H9 (cell line): ENCODE results near the gene TSTD2. TPM values are rescaled to one million over a fixed set of nuclear protein-coding genes. Genes with fewer than 3 reads are reported as not detected.

Experiments
- DNase-seq: peaks from one replicate; pipeline ENCODE4 v3.0.0-alpha.2; 2017
- H2AFZ ChIP-seq: one replicate; pipeline ENCODE4 v1.6.1; 2013; ENCODE audit warnings: mild to moderate bottlenecking, low read length, control low read depth, moderate library complexity
- H2AK5ac ChIP-seq: 2 replicates; pipeline ENCODE4 v1.6.1; 2013; ENCODE audit warnings: low read length, control low read depth, mixed read lengths; ENCODE audit not compliant: insufficient read length
- H2BK120ac ChIP-seq: one replicate; pipeline ENCODE4 v1.6.1; 2013; ENCODE audit warnings: low read depth, mild to moderate bottlenecking, low read length, control low read depth, inconsistent platforms; ENCODE audit not compliant: poor library complexity, severe bottlenecking
- H2BK12ac ChIP-seq: 2 replicates; pipeline ENCODE4 v1.6.1; 2013; ENCODE audit warnings: low read length, control low read depth, mixed read lengths, low read depth; ENCODE audit not compliant: insufficient read length
- H2BK15ac ChIP-seq: 2 replicates; pipeline ENCODE4 v1.6.1; 2013; ENCODE audit warnings: low read depth, low read length, control low read depth
- H2BK20ac ChIP-seq: one replicate; pipeline ENCODE4 v1.6.1; 2013; ENCODE audit warnings: low read depth, mild to moderate bottlenecking, low read length, control low read depth, inconsistent platforms; ENCODE audit not compliant: poor library complexity, severe bottlenecking
- H2BK5ac ChIP-seq: 2 replicates; pipeline ENCODE4 v1.6.1; 2013; ENCODE audit warnings: low read length, control low read depth, mixed read lengths; ENCODE audit not compliant: insufficient read length
- H3K14ac ChIP-seq: 2 replicates; pipeline ENCODE4 v1.6.1; 2013; ENCODE audit warnings: low read length, control low read depth; ENCODE audit not compliant: insufficient read depth
- H3K18ac ChIP-seq: 2 replicates; pipeline ENCODE4 v1.6.1; 2013; ENCODE audit warnings: low read depth, mild to moderate bottlenecking, mixed read lengths, low read length, control low read depth; ENCODE audit not compliant: insufficient read length
- H3K23ac ChIP-seq: 2 replicates; pipeline ENCODE4 v1.6.1; 2013; ENCODE audit warnings: low read length, control low read depth, mixed read lengths, low read depth; ENCODE audit not compliant: insufficient read length
- H3K23me2 ChIP-seq: 2 replicates; pipeline ENCODE4 v1.6.1; 2013; ENCODE audit warnings: low read depth, mild to moderate bottlenecking, mixed read lengths, low read length, control low read depth; ENCODE audit not compliant: insufficient read length, poor library complexity, severe bottlenecking
- H3K27ac ChIP-seq: 2 replicates; pipeline ENCODE4 v1.5.1; 2013; ENCODE audit warnings: low read length, control low read depth, mixed read lengths, low read depth; ENCODE audit not compliant: insufficient read length
- H3K27me3 ChIP-seq: 2 replicates; pipeline ENCODE4 v1.6.1; 2013; ENCODE audit warnings: low read length, control low read depth, inconsistent platforms; ENCODE audit not compliant: insufficient read depth
- H3K4ac ChIP-seq: 2 replicates; pipeline ENCODE4 v1.6.1; 2013; ENCODE audit warnings: low read depth, mild to moderate bottlenecking, control low read depth, inconsistent platforms, low read length, moderate library complexity
- H3K4me1 ChIP-seq: 2 replicates; pipeline ENCODE4 v1.6.1; 2013; ENCODE audit warnings: low read length, control low read depth, inconsistent platforms; ENCODE audit not compliant: insufficient read depth
- H3K4me2 ChIP-seq: 2 replicates; pipeline ENCODE4 v1.6.1; 2013; ENCODE audit warnings: low read length, control low read depth, mixed read lengths; ENCODE audit not compliant: insufficient read length, insufficient read depth
- H3K56ac ChIP-seq: 2 replicates; pipeline ENCODE4 v1.6.1; 2013; ENCODE audit warnings: low read depth, mild to moderate bottlenecking, mixed read lengths, low read length, control low read depth; ENCODE audit not compliant: insufficient read length
- H3K79me1 ChIP-seq: 2 replicates; pipeline ENCODE4 v1.6.1; 2013; ENCODE audit warnings: low read depth, mild to moderate bottlenecking, moderate library complexity, low read length, control low read depth, inconsistent platforms; ENCODE audit not compliant: insufficient read depth, poor library complexity, severe bottlenecking
- H3K79me2 ChIP-seq: 2 replicates; pipeline ENCODE4 v1.6.1; 2013; ENCODE audit warnings: low read length, control low read depth, inconsistent platforms; ENCODE audit not compliant: insufficient read depth
- H3K9ac ChIP-seq: 2 replicates; pipeline ENCODE4 v1.6.1; 2013; ENCODE audit warnings: low read length, control low read depth, mixed read lengths; ENCODE audit not compliant: insufficient read length; ENCODE audit errors: extremely low read depth
- H3K9me3 ChIP-seq: one replicate; pipeline ENCODE4 v1.6.1; 2013; ENCODE audit warnings: low read depth, low read length, inconsistent platforms; ENCODE audit not compliant: control insufficient read depth
- H3T11ph ChIP-seq: one replicate; pipeline ENCODE4 v1.6.1; 2013; ENCODE audit warnings: mild to moderate bottlenecking, low read length, control low read depth, inconsistent platforms
- H4K20me1 ChIP-seq: one replicate; pipeline ENCODE4 v1.6.1; 2013; ENCODE audit not compliant: control insufficient read depth, insufficient read length, insufficient read depth
- H4K5ac ChIP-seq: 2 replicates; pipeline ENCODE4 v1.6.1; 2013; ENCODE audit warnings: low read depth, mild to moderate bottlenecking, mixed read lengths, low read length, control low read depth; ENCODE audit not compliant: insufficient read length
- H4K8ac ChIP-seq: replicated peaks from 2 replicates; pipeline ENCODE4 v1.6.1; 2013; ENCODE audit warnings: low read length, control low read depth, mixed read lengths, low read depth; ENCODE audit not compliant: insufficient read length
- H4K91ac ChIP-seq: 2 replicates; pipeline ENCODE4 v1.6.1; 2013; ENCODE audit warnings: low read depth, mild to moderate bottlenecking, moderate library complexity, mixed read lengths, low read length, control low read depth; ENCODE audit not compliant: insufficient read length
- H3K27ac Mint-ChIP-seq, 3 experiments: 2 replicates in 2 of 3; 3 replicates in 1 of 3; pipeline ENCODE4 v1.8.0; 2020 to 2021; ENCODE audit warnings: mixed read lengths in 3 of 3, mild to moderate bottlenecking in 1 of 3, moderate library complexity in 1 of 3
- H3K27me3 Mint-ChIP-seq: 2 replicates; pipeline ENCODE4 v1.8.0; 2021; ENCODE audit warnings: low read depth, mild to moderate bottlenecking, moderate library complexity, mixed read lengths
- H3K36me3 Mint-ChIP-seq, 3 experiments: 2 replicates in 2 of 3; 3 replicates in 1 of 3; pipeline ENCODE4 v1.8.0; 2020 to 2021; ENCODE audit warnings: low read depth in 3 of 3, mixed read lengths in 3 of 3; ENCODE audit not compliant: insufficient read depth in 1 of 3
- H3K4me1 Mint-ChIP-seq, 2 experiments: 2 replicates each; pipeline ENCODE4 v1.8.0; 2020; ENCODE audit warnings: mixed read lengths in 2 of 2
- H3K4me3 Mint-ChIP-seq, 2 experiments: 2 replicates in 1 of 2; 3 replicates in 1 of 2; pipeline ENCODE4 v1.8.0; 2020 to 2021; ENCODE audit warnings: mild to moderate bottlenecking in 2 of 2, mixed read lengths in 2 of 2, moderate library complexity in 1 of 2
- H3K9me3 Mint-ChIP-seq, 2 experiments: 2 replicates in 1 of 2; 3 replicates in 1 of 2; pipeline ENCODE4 v1.8.0; 2020; ENCODE audit warnings: mild to moderate bottlenecking in 2 of 2, mixed read lengths in 2 of 2, moderate library complexity in 1 of 2
- WGBS: extraction: QIAGEN DNeasy Blood & Tissue Kit; methylation state at CpG from one replicate; pipeline ENCODE4 v1.1.7; 2013; ENCODE audit warnings: missing lambda C conversion rate, low lambda C conversion rate, mixed read lengths; ENCODE audit not compliant: insufficient read length; ENCODE audit errors: extremely low coverage; 5-methylcytosine and 5-hydroxymethylcytosine counted together
- total RNA-seq: library from RNA; stranded (reverse); gene quantifications from 2 replicates; pipeline ENCODE4 v1.2.1, GENCODE V29; 2021
- TF ChIP-seq, protein P1 (sequence below): fragments of 200-600 bp; sonication (generic); conservative IDR thresholded peaks from 3 replicates; pipeline ENCODE4 v1.8.0; 2021; ENCODE audit warnings: antibody characterized with exemption, mild to moderate bottlenecking

Gene TSTD2
- total RNA-seq, 1 experiment from 2014 or later, result 23.5 TPM

DNA sequence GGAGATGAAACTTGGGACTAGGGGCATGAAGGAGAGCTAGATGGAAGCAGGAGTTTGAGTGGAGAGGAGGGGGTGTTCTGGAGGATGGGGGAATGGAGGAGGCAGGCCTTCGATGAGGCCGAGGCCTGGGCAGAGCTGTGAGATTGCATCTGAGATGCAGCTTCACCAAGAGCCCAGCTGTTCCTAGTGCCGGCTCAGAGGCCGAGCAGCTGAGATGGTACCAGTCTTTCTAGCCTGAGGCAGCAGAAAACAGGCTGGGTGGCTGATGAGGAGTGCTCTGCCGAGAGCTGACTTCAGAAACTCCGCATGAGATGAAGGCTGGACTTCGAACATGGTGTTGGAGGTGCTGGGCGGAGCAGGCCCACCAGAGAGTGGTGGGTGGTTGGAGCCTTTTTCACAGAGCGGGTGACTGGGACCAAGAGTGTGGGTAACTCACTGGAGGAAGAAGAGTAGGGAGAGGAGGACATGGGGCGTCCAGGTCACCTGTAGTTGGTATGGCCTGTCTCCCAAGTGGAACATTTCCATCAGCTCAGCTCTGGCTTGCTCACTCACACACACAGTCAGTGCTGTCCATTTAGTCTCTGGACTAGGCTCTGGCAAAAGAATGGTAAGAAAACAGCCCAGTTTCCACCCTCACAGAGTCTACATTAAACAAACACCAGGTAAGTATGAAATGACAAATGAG, 77.0 kb downstream of the TSTD2 start:
- no peak overlapping the region for H3K14ac ChIP-seq
- no peak overlapping the region for H2BK15ac ChIP-seq
- H3K4me2 ChIP-seq, result no peak overlapping the region
- no peaks in the 10 kb centered on the region for H3K23me2 ChIP-seq
- DNase-seq, result no peak
- no peak overlapping the region for H2BK12ac ChIP-seq
- H3K9me3 Mint-ChIP-seq, result no peaks in the 10 kb centered on the region
- no peak overlapping the region for H3T11ph ChIP-seq
- H4K20me1 ChIP-seq, result no peaks in the 10 kb centered on the region
- H4K91ac ChIP-seq, result no peak overlapping the region
- no peak overlapping the region for H2BK20ac ChIP-seq
- no peak overlapping the region for H4K5ac ChIP-seq
- H2AK5ac ChIP-seq, result no peak overlapping the region
- no peaks in the 10 kb centered on the region for H3K36me3 Mint-ChIP-seq
- H4K8ac ChIP-seq, result no peak overlapping the region
- peaks cover 24 to 28% of the 10 kb centered on the region in 2 experiments for H3K4me1 Mint-ChIP-seq
- H3K9ac ChIP-seq, result no peak overlapping the region
- H3K4me1 ChIP-seq, result 0 out of 2 replicates have a peak, but pooled peaks cover 7% of the 10 kb centered on the region
- TF ChIP-seq, protein P1, sequence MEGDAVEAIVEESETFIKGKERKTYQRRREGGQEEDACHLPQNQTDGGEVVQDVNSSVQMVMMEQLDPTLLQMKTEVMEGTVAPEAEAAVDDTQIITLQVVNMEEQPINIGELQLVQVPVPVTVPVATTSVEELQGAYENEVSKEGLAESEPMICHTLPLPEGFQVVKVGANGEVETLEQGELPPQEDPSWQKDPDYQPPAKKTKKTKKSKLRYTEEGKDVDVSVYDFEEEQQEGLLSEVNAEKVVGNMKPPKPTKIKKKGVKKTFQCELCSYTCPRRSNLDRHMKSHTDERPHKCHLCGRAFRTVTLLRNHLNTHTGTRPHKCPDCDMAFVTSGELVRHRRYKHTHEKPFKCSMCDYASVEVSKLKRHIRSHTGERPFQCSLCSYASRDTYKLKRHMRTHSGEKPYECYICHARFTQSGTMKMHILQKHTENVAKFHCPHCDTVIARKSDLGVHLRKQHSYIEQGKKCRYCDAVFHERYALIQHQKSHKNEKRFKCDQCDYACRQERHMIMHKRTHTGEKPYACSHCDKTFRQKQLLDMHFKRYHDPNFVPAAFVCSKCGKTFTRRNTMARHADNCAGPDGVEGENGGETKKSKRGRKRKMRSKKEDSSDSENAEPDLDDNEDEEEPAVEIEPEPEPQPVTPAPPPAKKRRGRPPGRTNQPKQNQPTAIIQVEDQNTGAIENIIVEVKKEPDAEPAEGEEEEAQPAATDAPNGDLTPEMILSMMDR, result no peak
- H3K27ac ChIP-seq, result no peak overlapping the region
- no peak overlapping the region for H3K4ac ChIP-seq
- no peak overlapping the region for H2BK120ac ChIP-seq
- no peaks in the 10 kb centered on the region for H3K27me3 ChIP-seq
- no peaks in the 10 kb centered on the region for H3K79me1 ChIP-seq
- no peaks in the 10 kb centered on the region for H3K79me2 ChIP-seq
- no peak overlapping the region for H3K18ac ChIP-seq
- WGBS, result no CpG with 5 or more reads among the region's 10 CpGs
- H3K23ac ChIP-seq, result no peak overlapping the region
- peak overlapping the region in 1 of 3 experiments; percentile 16; a peak in 1 of 7 replicates for H3K27ac Mint-ChIP-seq
- no peak overlapping the region for H3K56ac ChIP-seq
- no peak overlapping the region for H2AFZ ChIP-seq
- H3K9me3 ChIP-seq, result no peaks in the 10 kb centered on the region
- H2BK5ac ChIP-seq, result no peak overlapping the region
- peaks cover 3% of the 10 kb centered on the region for H3K27me3 Mint-ChIP-seq
- H3K4me3 Mint-ChIP-seq, result no peak overlapping the region
